ENCODE results near the gene CCDC6. TPM values are rescaled to one million over a fixed set of nuclear protein-coding genes. Genes with fewer than 3 reads are reported as not detected.

The CCDC6 gene
- total and polyA plus RNA-seq, 9 of the 15 experiments (the other 6 are each of a cell fraction or from before 2014, with no cell fraction given): 10.4 to 41.0 (median 20.9) TPM

DNA sequence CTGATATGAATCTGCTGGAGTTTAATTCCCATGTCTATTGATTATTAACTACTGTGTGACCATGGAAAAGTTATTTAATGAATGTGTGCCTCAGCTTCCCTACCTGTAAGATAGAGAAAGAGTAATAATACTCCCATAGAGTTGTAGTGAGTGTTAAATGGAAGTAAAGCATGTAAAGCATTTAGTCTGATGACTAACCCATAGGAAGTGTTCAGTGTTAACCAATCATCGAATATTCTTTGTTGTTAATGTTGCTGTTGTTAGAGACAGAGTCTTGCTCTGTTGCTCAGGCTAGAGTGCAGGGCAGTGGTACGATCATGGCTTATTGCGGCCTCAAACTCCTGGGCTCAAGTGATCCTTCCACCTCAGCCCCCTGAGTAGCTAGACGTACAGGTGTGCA, 36.2 kb upstream of the CCDC6 start:
- no peak overlapping the region for H3K9ac ChIP-seq (ENCODE audit: insufficient read depth in 1 of 2, low read depth in 2 of 2, low read length in 2 of 2)
- H3K4me1 ChIP-seq (replicated peaks in 1 of 2; ENCODE audit: control insufficient read depth in 2 of 2, insufficient read depth in 2 of 2, low read length in 2 of 2): no peaks in the 10 kb centered on the region; a peak in 2 of 5 replicates
- no peaks in the 10 kb centered on the region for H3K79me2 ChIP-seq (ENCODE audit: control insufficient read depth, insufficient read depth, low read length)
- no peak overlapping the region for H2AFZ ChIP-seq (ENCODE audit: low read depth, low read length)
- H3K4me2 ChIP-seq (ENCODE audit: insufficient read depth, low read length): no peak overlapping the region
- TF ChIP-seq GTF2A2 (tag; IDR thresholded peaks at IDR 0.05) (no peak), GABPB1 (CRISPR knock-in tag; IDR thresholded peaks at IDR 0.05) (no peak), MXI1 (IDR thresholded peaks at IDR 0.05; ENCODE audit: low read depth, low read length) (no peak), TRIM28 (IDR thresholded peaks at IDR 0.05) (no peak), ZNF316 (IDR thresholded peaks at IDR 0.05) (no peak), OTX1 (CRISPR knock-in tag; IDR thresholded peaks at IDR 0.05) (no peak), NFE2L1 (tag; IDR thresholded peaks at IDR 0.05; ENCODE audit: borderline replicate concordance, low read depth) (no peak), SIN3A (IDR thresholded peaks at IDR 0.05; ENCODE audit: borderline replicate concordance in 2 of 2, control insufficient read depth in 1 of 2, low read depth in 2 of 2, low read length in 2 of 2) (no peak), MCM3 (IDR thresholded peaks at IDR 0.05) (no peak)
- TF ChIP-seq, protein P1, sequence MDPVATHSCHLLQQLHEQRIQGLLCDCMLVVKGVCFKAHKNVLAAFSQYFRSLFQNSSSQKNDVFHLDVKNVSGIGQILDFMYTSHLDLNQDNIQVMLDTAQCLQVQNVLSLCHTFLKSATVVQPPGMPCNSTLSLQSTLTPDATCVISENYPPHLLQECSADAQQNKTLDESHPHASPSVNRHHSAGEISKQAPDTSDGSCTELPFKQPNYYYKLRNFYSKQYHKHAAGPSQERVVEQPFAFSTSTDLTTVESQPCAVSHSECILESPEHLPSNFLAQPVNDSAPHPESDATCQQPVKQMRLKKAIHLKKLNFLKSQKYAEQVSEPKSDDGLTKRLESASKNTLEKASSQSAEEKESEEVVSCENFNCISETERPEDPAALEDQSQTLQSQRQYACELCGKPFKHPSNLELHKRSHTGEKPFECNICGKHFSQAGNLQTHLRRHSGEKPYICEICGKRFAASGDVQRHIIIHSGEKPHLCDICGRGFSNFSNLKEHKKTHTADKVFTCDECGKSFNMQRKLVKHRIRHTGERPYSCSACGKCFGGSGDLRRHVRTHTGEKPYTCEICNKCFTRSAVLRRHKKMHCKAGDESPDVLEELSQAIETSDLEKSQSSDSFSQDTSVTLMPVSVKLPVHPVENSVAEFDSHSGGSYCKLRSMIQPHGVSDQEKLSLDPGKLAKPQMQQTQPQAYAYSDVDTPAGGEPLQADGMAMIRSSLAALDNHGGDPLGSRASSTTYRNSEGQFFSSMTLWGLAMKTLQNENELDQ (CRISPR knock-in tag; IDR thresholded peaks at IDR 0.05; ENCODE audit: borderline replicate concordance): no peak
- TF ChIP-seq, protein P2, sequence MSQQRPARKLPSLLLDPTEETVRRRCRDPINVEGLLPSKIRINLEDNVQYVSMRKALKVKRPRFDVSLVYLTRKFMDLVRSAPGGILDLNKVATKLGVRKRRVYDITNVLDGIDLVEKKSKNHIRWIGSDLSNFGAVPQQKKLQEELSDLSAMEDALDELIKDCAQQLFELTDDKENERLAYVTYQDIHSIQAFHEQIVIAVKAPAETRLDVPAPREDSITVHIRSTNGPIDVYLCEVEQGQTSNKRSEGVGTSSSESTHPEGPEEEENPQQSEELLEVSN (IDR thresholded peaks at IDR 0.05; ENCODE audit: borderline replicate concordance in 1 of 2, extremely low read depth in 1 of 2, insufficient read depth in 1 of 2, insufficient read length in 1 of 2, low read depth in 1 of 2, low read length in 1 of 2, poor library complexity in 1 of 2, severe bottlenecking in 1 of 2): no peak
- TF ChIP-seq, protein P3, sequence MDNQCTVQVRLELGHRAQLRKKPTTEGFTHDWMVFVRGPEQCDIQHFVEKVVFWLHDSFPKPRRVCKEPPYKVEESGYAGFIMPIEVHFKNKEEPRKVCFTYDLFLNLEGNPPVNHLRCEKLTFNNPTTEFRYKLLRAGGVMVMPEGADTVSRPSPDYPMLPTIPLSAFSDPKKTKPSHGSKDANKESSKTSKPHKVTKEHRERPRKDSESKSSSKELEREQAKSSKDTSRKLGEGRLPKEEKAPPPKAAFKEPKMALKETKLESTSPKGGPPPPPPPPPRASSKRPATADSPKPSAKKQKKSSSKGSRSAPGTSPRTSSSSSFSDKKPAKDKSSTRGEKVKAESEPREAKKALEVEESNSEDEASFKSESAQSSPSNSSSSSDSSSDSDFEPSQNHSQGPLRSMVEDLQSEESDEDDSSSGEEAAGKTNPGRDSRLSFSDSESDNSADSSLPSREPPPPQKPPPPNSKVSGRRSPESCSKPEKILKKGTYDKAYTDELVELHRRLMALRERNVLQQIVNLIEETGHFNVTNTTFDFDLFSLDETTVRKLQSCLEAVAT (IDR thresholded peaks at IDR 0.05): no peak
- H3K9me3 ChIP-seq (replicated peaks; ENCODE audit: control insufficient read depth, insufficient read depth, low read depth, low read length): no peaks in the 10 kb centered on the region
- H3K4me3 ChIP-seq: no peak overlapping the region
- no peak for ATAC-seq
- POLR2A ChIA-PET: no interaction called here
- CTCF ChIA-PET (ENCODE audit: low intra/inter-chr PET ratio): no interaction called here
- H4K20me1 ChIP-seq (replicated peaks; ENCODE audit: control insufficient read depth, insufficient read depth, low read length): no peaks in the 10 kb centered on the region
- BruUV-seq (replicated peaks): no TSS peak
- in situ Hi-C loops (cut with MboI) (no loop called here), intact Hi-C loops (cut with micrococcal nuclease) (no loop called here)
- 39% methylated on average over 4 of the region's 4 CpGs for WGBS (ENCODE audit: insufficient coverage, low coverage, missing lambda C conversion rate)
- no peaks in the 10 kb centered on the region for H3K9me1 ChIP-seq (ENCODE audit: control insufficient read depth, insufficient read depth, low read length)
- H3K36me3 ChIP-seq (ENCODE audit: control insufficient read depth, insufficient read depth, low read length): no peaks in the 10 kb centered on the region
- H3K27me3 ChIP-seq (ENCODE audit: control insufficient read depth in 2 of 2, insufficient read depth in 2 of 2, low read length in 2 of 2): peaks cover 9 to 10% of the 10 kb centered on the region in 2 experiments
- no peak overlapping the region for H3K27ac ChIP-seq (ENCODE audit: extremely low read depth, low read depth, low read length)
- no peak for DNase-seq (ENCODE audit: extremely low read depth in 1 of 4, low spot score in 3 of 4)
- no peak for FAIRE-seq
